ENCODE measurements around the gene GRB7.
A peak's percentile ranks its signal among the peaks of the same experiment; 100 is the strongest.
"Not testable (repeated sequence)": the region's sequence is repeated elsewhere in the genome, so short reads cannot be mapped to it uniquely, and the experiment has no call there.

GRB7 gene

GRCh38 chr17:39745335-39746144 lies 7.8 kb downstream of the GRB7 start:
- TF ChIP-seq ZNF274 (IDR thresholded peaks at IDR 0.05; ENCODE audit: low read depth, low read length): no peak
- no peak overlapping the region for H3K4me3 ChIP-seq (ENCODE audit: low read length)

- no peak for TF ChIP-seq ZNF274 (IDR thresholded peaks at IDR 0.05; ENCODE audit: low read depth, low read length)
- no peak overlapping the region for H3K4me3 ChIP-seq (ENCODE audit: low read length)
Measured at GRCh38 chr17:39746145-39746461, 8.4 kb downstream of the GRB7 start.

GRCh38 chr17:39747745-39748144 lies 10.0 kb downstream of the GRB7 start:
- no peak for TF ChIP-seq ZNF274 (IDR thresholded peaks at IDR 0.05; ENCODE audit: low read depth, low read length)

GRCh38 chr17:39748444-39749034 lies 10.8 kb downstream of the GRB7 start:
- H3K4me3 ChIP-seq (ENCODE audit: low read length): not testable (repeated sequence)

More at GRCh38 chr17:39747745-39748144, 10.0 kb downstream of the GRB7 start:
- H3K4me3 ChIP-seq (ENCODE audit: low read length): no peak overlapping the region

GRCh38 chr17:39750131-39751015 lies 12.6 kb downstream of the GRB7 start:
- no peak for TF ChIP-seq ZNF274 (IDR thresholded peaks at IDR 0.05; ENCODE audit: low read depth, low read length)
- no peak overlapping the region for H3K4me3 ChIP-seq (ENCODE audit: low read length)

GRCh38 chr17:39751016-39751543 lies 13.3 kb downstream of the GRB7 start:
- no peak overlapping the region for H3K4me3 ChIP-seq (ENCODE audit: low read length)
- no peak for TF ChIP-seq ZNF274 (IDR thresholded peaks at IDR 0.05; ENCODE audit: low read depth, low read length)

- H3K4me3 ChIP-seq (ENCODE audit: low read length): no peak overlapping the region
- TF ChIP-seq ZNF274 (IDR thresholded peaks at IDR 0.05; ENCODE audit: low read depth, low read length): no peak
Measured at GRCh38 chr17:39751637-39752036, 13.9 kb downstream of the GRB7 start.

- TF ChIP-seq ZNF274 (IDR thresholded peaks at IDR 0.05; ENCODE audit: low read depth, low read length): no peak
Measured at GRCh38 chr17:39752241-39752881, 14.6 kb downstream of the GRB7 start.

GRCh38 chr17:39753514-39754160 lies 15.9 kb downstream of the GRB7 start:
- TF ChIP-seq ZNF274 (IDR thresholded peaks at IDR 0.05; ENCODE audit: low read depth, low read length): no peak

More at GRCh38 chr17:39752241-39752881, 14.6 kb downstream of the GRB7 start:
- H3K4me3 ChIP-seq (ENCODE audit: low read length): no peak overlapping the region

GRCh38 chr17:39754161-39754957 lies 16.6 kb downstream of the GRB7 start:
- no peak for TF ChIP-seq ZNF274 (IDR thresholded peaks at IDR 0.05; ENCODE audit: low read depth, low read length)
- H3K4me3 ChIP-seq (ENCODE audit: low read length): peak overlapping the region; percentile 48; the same call in 1 of the 2 replicates

More at GRCh38 chr17:39753514-39754160, 15.9 kb downstream of the GRB7 start:
- peak overlapping the region; percentile 48; the same call in 1 of the 2 replicates for H3K4me3 ChIP-seq (ENCODE audit: low read length)

- no peak for TF ChIP-seq ZNF274 (IDR thresholded peaks at IDR 0.05; ENCODE audit: low read depth, low read length)
- H3K4me3 ChIP-seq (ENCODE audit: low read length): peak overlapping the region; percentile 22; the same call in 1 of the 2 replicates
Measured at GRCh38 chr17:39754958-39755553, 17.3 kb downstream of the GRB7 start.

Data from GM08714 (cell line).